ENCODE data around the gene ELN.

GRCh38 chr7:74009719-74010118 lies 18.3 kb upstream of the ELN start:
- TF ChIP-seq POLR2A (IDR thresholded peaks at IDR 0.05; ENCODE audit: low read depth, low read length) (no peak), POLR2AphosphoS5 (IDR thresholded peaks at IDR 0.05; ENCODE audit: low read depth, low read length) (no peak), SPI1 (IDR thresholded peaks at IDR 0.05; ENCODE audit: low read depth, low read length) (no peak), TAF1 (IDR thresholded peaks at IDR 0.05; ENCODE audit: low read depth, low read length) (no peak), POU2F2 (IDR thresholded peaks at IDR 0.05; ENCODE audit: low read depth, low read length) (no peak)
